B cell (primary cell): ENCODE results near the gene SIRT3. TPM values are rescaled to one million over a fixed set of nuclear protein-coding genes. Genes with fewer than 3 reads are reported as not detected.

Experiments
- ATAC-seq: fragments of 200-7000 bp; cut with Tn5 transposase; one replicate; pipeline ENCODE4 v1.10.0; 2021; ENCODE audit warnings: low read depth, mild to moderate bottlenecking, moderate number of reproducible peaks, moderate library complexity
- CTCF ChIA-PET: fragments of 350-600 bp; sonication (Branson Sonifier 250); formaldehyde crosslinking; loops from one replicate; lab custom pipeline; 2021; ENCODE audit warnings: antibody characterized with exemption, inconsistent platforms; lab: Charles Lee
- POLR2A ChIA-PET: fragments of 350-600 bp; sonication (Branson Sonifier 250); formaldehyde crosslinking; loops from one replicate; lab custom pipeline; 2021; ENCODE audit warnings: antibody characterized with exemption; lab: Charles Lee
- DNase-seq: peaks from one replicate; pipeline ENCODE4 v3.0.0; 2013
- H2AFZ ChIP-seq: 2 replicates; pipeline ENCODE4 v1.6.1; 2012; ENCODE audit warnings: mild to moderate bottlenecking, low read depth, low read length; ENCODE audit not compliant: insufficient read depth, poor library complexity, severe bottlenecking
- H3K27ac ChIP-seq, 2 donors: 1 replicate in 1 of 2; 2 replicates in 1 of 2; pipeline ENCODE4 v1.5.1; 2012 to 2013; ENCODE audit warnings: low read length in 2 of 2, mild to moderate bottlenecking in 2 of 2, moderate library complexity in 1 of 2
- H3K27me3 ChIP-seq, 4 experiments: fragments of 200-600 bp in 1 of 4; sonication (generic) in 1 of 4; replicated peaks in 1 of 4; 1 replicate in 2 of 4; 2 replicates in 2 of 4; pipeline versions ENCODE4 v1.6.1 to v1.7.0; 2013 to 2016; ENCODE audit warnings: low read length in 3 of 4, mild to moderate bottlenecking in 2 of 4, mixed read lengths in 1 of 4, moderate library complexity in 1 of 4; ENCODE audit not compliant: insufficient read depth in 4 of 4, control insufficient read depth in 3 of 4; ENCODE audit errors: control extremely low read depth in 1 of 4
- H3K36me3 ChIP-seq, 2 experiments: replicated peaks in 1 of 2; 1 replicate in 1 of 2; 2 replicates in 1 of 2; pipeline versions ENCODE4 v1.6.1 to v1.7.1; 2013; ENCODE audit warnings: low read length in 1 of 2; ENCODE audit not compliant: insufficient read depth in 2 of 2, control insufficient read depth in 1 of 2; ENCODE audit errors: control extremely low read depth in 1 of 2, extremely low read depth in 1 of 2
- H3K4me1 ChIP-seq, 2 donors: fragments of 200-600 bp in 1 of 2; sonication (generic) in 1 of 2; 1 replicate in 1 of 2; 2 replicates in 1 of 2; pipeline versions ENCODE4 v1.5.1 to v1.6.1; 2013 to 2017; ENCODE audit warnings: low read length in 2 of 2; ENCODE audit not compliant: control insufficient read depth in 2 of 2, insufficient read depth in 2 of 2
- H3K4me2 ChIP-seq: replicated peaks from 2 replicates; pipeline ENCODE3; 2012; ENCODE audit warnings: mild to moderate bottlenecking, low read depth, low read length; ENCODE audit not compliant: poor library complexity, severe bottlenecking
- H3K4me3 ChIP-seq, 5 experiments: fragments of 200-600 bp in 1 of 5; sonication (generic) in 1 of 5; 1 replicate in 3 of 5; 2 replicates in 2 of 5; pipeline versions ENCODE4 v1.5.1 to v1.7.0; 2011 to 2016; ENCODE audit warnings: low read length in 4 of 5, mild to moderate bottlenecking in 4 of 5, low read depth in 2 of 5, control low read depth in 1 of 5, moderate library complexity in 1 of 5; ENCODE audit not compliant: insufficient read depth in 1 of 5; ENCODE audit errors: control extremely low read depth in 1 of 5, extremely low read depth in 1 of 5
- H3K79me2 ChIP-seq: fragments of 200-600 bp; sonication (generic); one replicate; pipeline ENCODE4 v1.6.0; 2016; ENCODE audit warnings: low read length; ENCODE audit not compliant: control insufficient read depth, insufficient read depth
- H3K9ac ChIP-seq: fragments of 200-600 bp; sonication (generic); 2 replicates; pipeline ENCODE4 v1.6.1; 2017; ENCODE audit warnings: mild to moderate bottlenecking, low read length, moderate library complexity
- H3K9me3 ChIP-seq, 3 donors: one replicate each; pipeline versions ENCODE4 v1.6.1 to v1.7.1; 2013; ENCODE audit warnings: low read length in 2 of 3; ENCODE audit not compliant: control insufficient read depth in 2 of 3, insufficient read depth in 1 of 3; ENCODE audit errors: control extremely low read depth in 1 of 3
- H4K20me1 ChIP-seq: 2 replicates; pipeline ENCODE4 v1.6.0; 2012; ENCODE audit warnings: mild to moderate bottlenecking, low read length; ENCODE audit not compliant: insufficient read depth, control insufficient read depth, poor library complexity, severe bottlenecking
- H3K27ac Mint-ChIP-seq: one replicate; pipeline ENCODE4 v1.8.0; 2021; ENCODE audit warnings: mixed read lengths
- H3K27me3 Mint-ChIP-seq: one replicate; pipeline ENCODE4 v1.8.0; 2021; ENCODE audit warnings: mixed read lengths
- H3K4me1 Mint-ChIP-seq: one replicate; pipeline ENCODE4 v1.8.0; 2021; ENCODE audit warnings: mixed read lengths
- H3K4me3 Mint-ChIP-seq: one replicate; pipeline ENCODE4 v1.8.0; 2021; ENCODE audit warnings: mixed read lengths
- H3K9me3 Mint-ChIP-seq: one replicate; pipeline ENCODE4 v1.8.0; 2022; ENCODE audit warnings: mixed read lengths; ENCODE audit not compliant: insufficient read depth
- EZH2 ChIP-seq: IDR thresholded peaks from 2 replicates; pipeline ENCODE4 v1.6.1; 2012; ENCODE audit warnings: borderline replicate concordance, low read depth, mild to moderate bottlenecking, moderate library complexity, low read length; ENCODE audit not compliant: insufficient read depth, poor library complexity, severe bottlenecking
- WGBS: methylation state at CpG from one replicate; pipeline ENCODE4 v1.1.5; 2013; ENCODE audit warnings: missing lambda C conversion rate; ENCODE audit not compliant: insufficient coverage; 5-methylcytosine and 5-hydroxymethylcytosine counted together
- intact Hi-C: fragments of 100-400 bp; cut with micrococcal nuclease; formaldehyde crosslinking; loops from one replicate; pipeline ENCODE4 v1.10.0; 2022
- polyA plus RNA-seq: library from polyadenylated mRNA; depleted of rRNA; stranded (reverse); fragments of >200 nt; gene quantifications from 2 replicates; pipeline ENCODE4 v1.2.3, GENCODE V29; 2012
- total RNA-seq, 2 donors: library from RNA; stranded (reverse); fragments of 120-200 nt in 1 of 2; gene quantifications; 1 replicate in 1 of 2; 2 replicates in 1 of 2; pipeline versions ENCODE4 v1.2.3 to v1.2.4, GENCODE V29; 2013 to 2022
- TF ChIP-seq, protein P1 (sequence below): fragments of 200-600 bp; IDR thresholded peaks from one replicate; pipeline ENCODE4 v1.8.0; 2022; ENCODE audit warnings: antibody characterized with exemption, mild to moderate bottlenecking

Gene SIRT3
- total and polyA plus RNA-seq, 2 donors (not counting 1 experiment from before 2014, with no cell fraction given), result 22.9 to 27.9 TPM

DNA sequence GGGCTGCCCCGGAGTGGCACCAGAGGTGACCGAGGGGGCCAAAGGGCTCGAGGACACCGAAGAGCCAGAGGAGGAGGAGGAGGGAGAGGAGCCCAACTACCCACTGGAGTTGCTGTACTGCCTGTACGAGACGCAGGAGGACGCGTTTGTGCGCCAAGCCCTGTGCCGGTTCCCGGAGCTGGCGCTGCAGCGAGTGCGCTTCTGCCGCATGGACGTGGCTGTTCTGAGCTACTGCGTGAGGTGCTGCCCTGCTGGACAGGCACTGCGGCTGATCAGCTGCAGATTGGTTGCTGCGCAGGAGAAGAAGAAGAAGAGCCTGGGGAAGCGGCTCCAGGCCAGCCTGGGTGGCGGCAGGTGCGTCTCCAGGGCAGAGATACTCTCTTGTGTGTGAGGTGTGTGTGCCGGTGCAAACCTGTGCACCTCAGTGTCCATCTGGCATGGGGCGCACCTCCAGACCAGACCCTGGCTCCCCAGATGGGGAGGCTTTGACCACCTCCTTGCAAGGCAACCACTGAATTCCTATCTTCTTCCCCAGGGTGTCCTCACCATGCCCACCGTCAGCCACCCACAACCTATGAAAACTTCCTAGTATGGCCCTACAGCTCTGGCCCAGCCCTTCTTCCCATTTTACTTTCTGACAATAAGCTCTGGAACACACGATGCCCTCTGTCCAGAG lies 45.5 kb upstream of the SIRT3 start:
- no peaks in the 10 kb centered on the region for H3K79me2 ChIP-seq
- peaks cover 0 to 56% (median 21%) of the 10 kb centered on the region in 4 experiments for H3K27me3 ChIP-seq
- Mint-ChIP-seq H3K27me3 (peaks cover 31% of the 10 kb centered on the region), H3K4me1 (peaks cover 32% of the 10 kb centered on the region), H3K4me3 (peak overlapping the region; percentile 78), H3K9me3 (peaks cover under 1% of the 10 kb centered on the region), H3K27ac (no peak overlapping the region)
- H2AFZ ChIP-seq, result peak overlapping the region; percentile 66
- DNase-seq, result no peak
- H3K27ac ChIP-seq, result no peak overlapping the region
- ChIA-PET CTCF (interaction anchor here (0.6 to 3.9 kb wide), 6 partner anchors 10 to 255 kb away, joined by 3 to 34 read pairs (median 4); no protein-coding TSS in a partner anchor), POLR2A (interaction anchor here (1.1 to 2.2 kb wide), 4 partner anchors 14 to 254 kb away, joined by 3 to 8 read pairs (median 4); no protein-coding TSS in a partner anchor)
- H3K36me3 ChIP-seq, result no peaks in the 10 kb centered on the region
- H3K4me2 ChIP-seq, result peak overlapping the region; percentile 85
- no peak for ATAC-seq
- peak overlapping the region; percentile 56 for H3K9ac ChIP-seq
- intact Hi-C loops, result no loop called here
- H3K4me1 ChIP-seq, result peaks cover 36% of the 10 kb centered on the region in 2 donors
- peaks cover 0 to 21% (median 0%) of the 10 kb centered on the region in 3 donors for H3K9me3 ChIP-seq
- H4K20me1 ChIP-seq, result peaks cover 5% of the 10 kb centered on the region
- 44% methylated on average over 26 of the region's 26 CpGs for WGBS
- no peak for TF ChIP-seq EZH2
- TF ChIP-seq, protein P1, sequence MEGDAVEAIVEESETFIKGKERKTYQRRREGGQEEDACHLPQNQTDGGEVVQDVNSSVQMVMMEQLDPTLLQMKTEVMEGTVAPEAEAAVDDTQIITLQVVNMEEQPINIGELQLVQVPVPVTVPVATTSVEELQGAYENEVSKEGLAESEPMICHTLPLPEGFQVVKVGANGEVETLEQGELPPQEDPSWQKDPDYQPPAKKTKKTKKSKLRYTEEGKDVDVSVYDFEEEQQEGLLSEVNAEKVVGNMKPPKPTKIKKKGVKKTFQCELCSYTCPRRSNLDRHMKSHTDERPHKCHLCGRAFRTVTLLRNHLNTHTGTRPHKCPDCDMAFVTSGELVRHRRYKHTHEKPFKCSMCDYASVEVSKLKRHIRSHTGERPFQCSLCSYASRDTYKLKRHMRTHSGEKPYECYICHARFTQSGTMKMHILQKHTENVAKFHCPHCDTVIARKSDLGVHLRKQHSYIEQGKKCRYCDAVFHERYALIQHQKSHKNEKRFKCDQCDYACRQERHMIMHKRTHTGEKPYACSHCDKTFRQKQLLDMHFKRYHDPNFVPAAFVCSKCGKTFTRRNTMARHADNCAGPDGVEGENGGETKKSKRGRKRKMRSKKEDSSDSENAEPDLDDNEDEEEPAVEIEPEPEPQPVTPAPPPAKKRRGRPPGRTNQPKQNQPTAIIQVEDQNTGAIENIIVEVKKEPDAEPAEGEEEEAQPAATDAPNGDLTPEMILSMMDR, result no peak
- peak overlapping the region; percentile 4 to 57 (median 25) for H3K4me3 ChIP-seq
